ENCODE measurements around the gene TSC2. TPM values are rescaled to one million over a fixed set of nuclear protein-coding genes. Genes with fewer than 3 reads are reported as not detected.

The TSC2 gene
- total RNA-seq, 1 donor from 2014 or later = 139 TPM

DNA sequence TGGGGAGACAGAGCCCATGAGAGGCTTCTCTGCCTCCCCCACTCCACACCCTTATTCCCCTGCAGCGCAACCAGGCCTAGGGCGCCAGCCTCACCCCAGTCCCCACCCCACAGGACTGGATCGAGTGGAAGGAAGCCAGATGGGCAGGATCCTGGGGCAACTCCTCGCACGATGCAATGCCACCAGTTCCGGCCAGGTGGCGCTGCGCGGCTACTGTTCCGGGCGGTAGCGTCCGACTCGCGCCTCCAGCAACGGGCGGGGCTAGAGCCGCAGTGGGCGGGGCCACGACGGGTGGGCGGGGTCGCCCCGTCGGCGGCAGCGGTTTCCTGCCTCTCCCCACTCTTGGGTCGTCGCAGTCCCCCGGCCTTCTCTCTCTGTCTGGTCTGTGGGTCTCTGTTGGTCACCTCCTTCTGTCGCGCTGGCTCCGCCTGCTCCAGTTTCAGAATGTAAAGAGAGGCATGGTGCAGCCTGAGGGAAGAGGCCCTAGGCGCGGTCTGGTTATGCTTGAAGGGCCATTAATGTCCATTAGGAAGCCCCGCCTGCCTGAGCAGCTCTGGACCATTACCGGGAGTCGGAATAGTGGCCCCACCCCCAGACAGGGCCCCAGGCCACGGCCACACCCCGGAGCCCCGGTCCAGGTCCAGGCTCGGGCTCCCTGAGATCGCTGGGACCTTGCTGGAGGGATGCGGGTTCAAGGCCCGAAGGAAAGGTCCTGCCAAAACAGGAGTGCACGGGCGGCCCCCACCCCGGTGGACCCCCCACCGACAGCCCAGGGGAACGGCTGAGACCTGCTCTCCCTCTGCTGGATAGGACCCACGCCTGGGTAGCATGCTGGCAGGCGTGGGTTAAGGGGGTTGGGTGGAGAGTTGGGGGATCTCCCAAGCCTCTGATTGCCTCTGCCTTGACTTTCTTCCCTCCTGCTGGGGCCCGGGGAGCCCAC lies 24.4 kb upstream of the TSC2 start:
- intact Hi-C loops (cut with micrococcal nuclease) = loop anchor here (1.0 to 2.0 kb wide), 9 partner anchors 15 to 478 kb away; partner anchors contain the start of genes E4F1, ECI1, NTHL1 and TSC2
- CTCF ChIA-PET = interaction anchor here (0.9 to 2.4 kb wide), 5 partner anchors 32 to 228 kb away, joined by 3 to 20 read pairs (median 4); partner anchors contain the start of genes ECI1 and PKD1
- TF ChIP-seq, protein P1, sequence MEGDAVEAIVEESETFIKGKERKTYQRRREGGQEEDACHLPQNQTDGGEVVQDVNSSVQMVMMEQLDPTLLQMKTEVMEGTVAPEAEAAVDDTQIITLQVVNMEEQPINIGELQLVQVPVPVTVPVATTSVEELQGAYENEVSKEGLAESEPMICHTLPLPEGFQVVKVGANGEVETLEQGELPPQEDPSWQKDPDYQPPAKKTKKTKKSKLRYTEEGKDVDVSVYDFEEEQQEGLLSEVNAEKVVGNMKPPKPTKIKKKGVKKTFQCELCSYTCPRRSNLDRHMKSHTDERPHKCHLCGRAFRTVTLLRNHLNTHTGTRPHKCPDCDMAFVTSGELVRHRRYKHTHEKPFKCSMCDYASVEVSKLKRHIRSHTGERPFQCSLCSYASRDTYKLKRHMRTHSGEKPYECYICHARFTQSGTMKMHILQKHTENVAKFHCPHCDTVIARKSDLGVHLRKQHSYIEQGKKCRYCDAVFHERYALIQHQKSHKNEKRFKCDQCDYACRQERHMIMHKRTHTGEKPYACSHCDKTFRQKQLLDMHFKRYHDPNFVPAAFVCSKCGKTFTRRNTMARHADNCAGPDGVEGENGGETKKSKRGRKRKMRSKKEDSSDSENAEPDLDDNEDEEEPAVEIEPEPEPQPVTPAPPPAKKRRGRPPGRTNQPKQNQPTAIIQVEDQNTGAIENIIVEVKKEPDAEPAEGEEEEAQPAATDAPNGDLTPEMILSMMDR (IDR thresholded peaks at IDR 0.05) = peak; percentile 82
- ATAC-seq (ENCODE audit: low read depth) (peak; percentile 94), DNase-seq (peak; percentile 97)
- Mint-ChIP-seq H3K9me3 (no peaks in the 10 kb centered on the region), H3K4me3 (peak overlapping the region; percentile 79), H3K4me1 (peaks cover 24% of the 10 kb centered on the region), H3K36me3 (ENCODE audit: low read depth) (no peaks in the 10 kb centered on the region), H3K27me3 (peaks cover 27% of the 10 kb centered on the region), H3K27ac (peak overlapping the region; percentile 73)
- POLR2A ChIA-PET = interaction anchor here (0.7 to 2.1 kb wide), 10 partner anchors 19 to 1165 kb away, joined by 3 to 21 read pairs (median 8); partner anchors contain the start of genes NTHL1, PKD1, RAB26 and TRAF7

DNA sequence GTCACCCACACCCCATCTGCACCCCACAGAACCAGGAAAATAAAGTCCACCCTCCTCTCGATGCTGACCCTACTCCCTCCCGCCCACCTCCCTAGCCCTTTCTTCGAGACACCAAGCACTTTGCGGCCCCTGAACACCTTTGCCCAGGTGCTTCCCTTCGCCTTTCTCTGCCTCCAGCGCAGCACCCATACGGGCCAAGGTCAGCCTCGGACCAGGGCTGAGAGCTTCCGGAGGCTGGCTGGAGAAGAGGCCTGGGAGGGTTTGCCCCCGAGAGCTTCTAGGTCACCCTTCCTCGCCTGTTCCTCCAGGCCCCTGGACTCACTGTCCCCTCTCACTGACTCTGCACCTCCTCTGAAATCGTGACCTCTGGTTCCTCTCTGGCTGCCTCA lies 23.8 kb upstream of the TSC2 start:
- Mint-ChIP-seq H3K4me3 (peak overlapping the region; percentile 16), H3K4me1 (peaks cover 22% of the 10 kb centered on the region), H3K36me3 (ENCODE audit: low read depth) (no peaks in the 10 kb centered on the region), H3K27ac (no peak overlapping the region), H3K27me3 (peaks cover 24% of the 10 kb centered on the region), H3K9me3 (no peaks in the 10 kb centered on the region)
- DNase-seq (no peak), ATAC-seq (ENCODE audit: low read depth) (no peak)
- TF ChIP-seq, protein P1 (IDR thresholded peaks at IDR 0.05) = no peak
- intact Hi-C loops (cut with micrococcal nuclease) = no loop called here
- CTCF ChIA-PET = interaction anchor here (1.2 to 2.4 kb wide), 2 partner anchors 116 to 227 kb away, joined by 3 to 20 read pairs; partner anchors contain the start of gene ECI1
- POLR2A ChIA-PET = interaction anchor here (2.1 kb wide), 1 partner anchor 131 kb away, joined by 13 read pairs; the partner anchor contains the start of gene TRAF7

DNA sequence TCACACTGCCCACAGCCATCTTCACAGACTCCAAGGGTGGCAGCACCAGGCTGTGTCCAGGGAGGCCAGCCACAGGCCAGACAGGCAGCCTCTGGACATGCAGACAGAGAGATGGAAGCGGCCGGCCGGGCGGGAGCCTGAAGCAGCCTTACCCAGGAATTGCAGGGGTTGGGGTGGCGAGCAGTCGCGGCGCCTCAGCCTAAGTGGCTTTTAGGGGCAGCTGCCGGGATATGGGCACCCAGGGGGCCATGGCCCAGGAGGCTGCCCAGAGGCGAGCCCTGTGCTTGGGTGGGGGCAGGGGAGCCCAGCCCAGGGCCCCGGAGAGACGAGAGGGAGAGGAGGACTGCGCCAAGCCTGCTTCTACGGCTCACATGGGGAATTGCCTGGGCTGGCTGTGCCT lies 22.5 kb upstream of the TSC2 start:
- Mint-ChIP-seq H3K4me3 (no peak overlapping the region), H3K4me1 (peaks cover 22% of the 10 kb centered on the region), H3K9me3 (no peaks in the 10 kb centered on the region), H3K36me3 (ENCODE audit: low read depth) (no peaks in the 10 kb centered on the region), H3K27ac (no peak overlapping the region), H3K27me3 (peaks cover 21% of the 10 kb centered on the region)
- TF ChIP-seq, protein P1 (IDR thresholded peaks at IDR 0.05) = no peak
- DNase-seq (no peak), ATAC-seq (ENCODE audit: low read depth) (no peak)
- intact Hi-C loops (cut with micrococcal nuclease) = no loop called here
- POLR2A ChIA-PET = interaction anchor here (2.1 kb wide), 1 partner anchor 130 kb away, joined by 13 read pairs; the partner anchor contains the start of gene TRAF7
- CTCF ChIA-PET = interaction anchor here (1.7 kb wide), 1 partner anchor 115 kb away, joined by 6 read pairs; no protein-coding TSS in a partner anchor

DNA sequence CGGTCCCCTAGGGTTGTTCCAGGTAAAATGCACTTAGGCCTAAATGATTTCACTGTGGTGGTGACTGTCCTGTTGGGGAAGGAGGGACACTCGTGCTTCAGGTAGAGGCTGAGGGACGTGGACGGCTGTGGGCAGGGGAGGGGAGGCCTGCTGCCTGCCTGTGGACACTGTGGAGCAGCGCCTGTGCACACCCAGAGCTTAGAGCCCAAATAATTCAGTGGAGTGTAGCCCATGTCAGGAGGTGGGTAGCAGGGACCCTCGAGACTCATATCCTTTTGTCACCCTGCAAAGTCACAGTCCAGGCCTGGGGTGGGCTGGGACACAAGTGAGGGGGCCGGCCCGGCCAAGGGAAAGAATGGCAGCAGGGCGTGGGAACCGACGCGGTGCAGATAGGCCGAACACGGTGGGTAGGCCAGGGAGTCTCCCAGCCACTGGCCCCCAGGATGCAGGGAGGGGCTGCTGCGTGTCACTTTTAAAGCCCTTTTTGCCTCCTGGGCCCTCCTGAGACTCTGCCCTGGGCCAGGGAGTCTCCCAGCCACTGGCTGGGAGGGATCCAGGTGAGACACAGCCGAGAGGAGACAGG lies 21.8 kb upstream of the TSC2 start:
- POLR2A ChIA-PET = no interaction called here
- H3K36me3 Mint-ChIP-seq (ENCODE audit: low read depth) = no peaks in the 10 kb centered on the region
- H3K27me3 Mint-ChIP-seq = peaks cover 17% of the 10 kb centered on the region
- CTCF ChIA-PET = interaction anchor here (0.6 to 1.7 kb wide), 2 partner anchors 82 to 115 kb away, joined by 4 to 6 read pairs; no protein-coding TSS in a partner anchor
- DNase-seq (no peak), ATAC-seq (ENCODE audit: low read depth) (no peak)
- intact Hi-C loops (cut with micrococcal nuclease) = no loop called here
- no peak overlapping the region for H3K27ac Mint-ChIP-seq
- H3K4me1 Mint-ChIP-seq = peaks cover 19% of the 10 kb centered on the region
- TF ChIP-seq, protein P1 (IDR thresholded peaks at IDR 0.05) = no peak
- H3K4me3 Mint-ChIP-seq = peak overlapping the region; percentile 61
- H3K9me3 Mint-ChIP-seq = no peaks in the 10 kb centered on the region
